Activated T-helper 17 cell treated with anti-CD3 and anti-CD28 coated beads, Interleukin-2, amount 50 U/mL, for 72 hours (primary cell): Measurements from ENCODE around the gene CARD10. TPM values are rescaled to one million over a fixed set of nuclear protein-coding genes. Genes with fewer than 3 reads are reported as not detected.
A peak's percentile ranks its signal among the peaks of the same experiment; 100 is the strongest.

Experiments used
- ATAC-seq: fragments of 150-1000 bp; cut with Tn5 transposase; replicated peaks from 2 replicates; pipeline ENCODE4 v1.10.0; 2021; ENCODE audit warnings: mild to moderate bottlenecking, moderate library complexity
- H3K27ac Mint-ChIP-seq: one replicate; pipeline ENCODE4 v1.8.0; 2022; ENCODE audit warnings: mixed read lengths
- H3K27me3 Mint-ChIP-seq: one replicate; pipeline ENCODE4 v1.8.0; 2022; ENCODE audit warnings: mixed read lengths
- H3K36me3 Mint-ChIP-seq: one replicate; pipeline ENCODE4 v1.8.0; 2022; ENCODE audit warnings: low read depth, mild to moderate bottlenecking, mixed read lengths
- H3K4me1 Mint-ChIP-seq: one replicate; pipeline ENCODE4 v1.8.0; 2022; ENCODE audit warnings: mixed read lengths
- H3K4me3 Mint-ChIP-seq: one replicate; pipeline ENCODE4 v1.8.0; 2022; ENCODE audit warnings: mild to moderate bottlenecking, mixed read lengths
- H3K9me3 Mint-ChIP-seq: one replicate; pipeline ENCODE4 v1.8.0; 2022; ENCODE audit warnings: mixed read lengths
- total RNA-seq, 2 donors: library from RNA; stranded (reverse); gene quantifications; one replicate each; pipeline ENCODE4 v1.2.3, GENCODE V29; 2022

CARD10 gene
- total RNA-seq, 2 donors from 2014 or later: 0.09 TPM; not detected in 1

DNA sequence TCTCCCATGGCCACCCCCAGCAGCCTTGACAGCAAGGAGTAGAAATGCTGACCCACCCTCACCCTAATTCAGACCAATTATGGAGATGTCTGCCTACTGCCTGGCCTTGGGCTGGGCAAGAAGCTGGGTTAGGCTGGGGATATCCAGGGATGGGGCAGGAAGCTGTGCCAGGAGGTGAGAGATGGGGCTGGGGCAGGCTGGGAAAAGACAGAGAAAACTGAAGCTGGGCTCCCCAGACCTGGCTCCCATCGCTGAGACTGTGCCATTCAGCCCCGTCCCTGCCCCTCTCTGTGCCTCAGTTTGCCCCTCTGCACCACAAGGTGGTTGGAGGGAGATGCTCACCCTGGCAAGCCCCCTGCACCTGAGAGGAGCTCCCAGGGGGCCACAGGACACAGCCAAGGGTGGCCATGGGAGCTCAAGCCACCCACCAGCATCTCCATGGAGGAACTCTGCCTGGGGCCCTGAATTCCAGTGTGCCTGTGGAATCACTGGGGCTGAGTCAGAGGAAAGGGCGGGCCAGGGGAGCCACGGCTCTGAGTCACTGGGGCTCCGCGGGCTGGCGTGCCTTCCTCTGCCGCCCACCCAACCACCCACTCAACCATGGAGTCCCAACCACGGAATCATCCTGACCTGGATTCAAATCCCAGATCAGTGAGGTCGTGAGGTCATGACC is 6.0 kb upstream of the CARD10 start:
- Mint-ChIP-seq H3K36me3 (no peaks in the 10 kb centered on the region), H3K4me3 (no peak overlapping the region), H3K4me1 (no peaks in the 10 kb centered on the region), H3K9me3 (no peaks in the 10 kb centered on the region), H3K27ac (no peak overlapping the region), H3K27me3 (peaks cover 29% of the 10 kb centered on the region)
- ATAC-seq: peak; percentile 70

DNA sequence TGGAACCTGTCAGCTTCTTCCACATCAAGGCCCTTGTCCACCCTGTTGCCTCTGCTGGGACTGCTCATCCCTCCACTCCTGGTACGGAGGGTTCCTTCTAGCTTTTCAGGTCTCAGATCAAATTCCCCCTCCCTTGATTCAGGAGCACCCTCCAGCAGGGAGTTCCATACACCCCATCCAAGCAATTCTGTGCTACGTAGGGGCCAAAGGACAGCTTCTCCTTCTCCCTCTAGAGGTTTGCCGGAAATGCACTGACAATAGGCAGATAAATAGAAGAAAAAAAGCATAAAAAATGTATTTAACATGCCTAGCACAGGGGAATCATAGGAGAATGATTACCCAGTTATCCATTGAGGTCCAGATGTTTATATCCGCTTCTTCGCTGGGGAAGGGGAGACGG is 3.3 kb upstream of the CARD10 start:
- Mint-ChIP-seq H3K4me1 (peaks cover 5% of the 10 kb centered on the region), H3K36me3 (peaks cover 6% of the 10 kb centered on the region), H3K4me3 (no peak overlapping the region), H3K9me3 (no peaks in the 10 kb centered on the region), H3K27ac (no peak overlapping the region), H3K27me3 (peaks cover 34% of the 10 kb centered on the region)
- ATAC-seq: no peak

DNA sequence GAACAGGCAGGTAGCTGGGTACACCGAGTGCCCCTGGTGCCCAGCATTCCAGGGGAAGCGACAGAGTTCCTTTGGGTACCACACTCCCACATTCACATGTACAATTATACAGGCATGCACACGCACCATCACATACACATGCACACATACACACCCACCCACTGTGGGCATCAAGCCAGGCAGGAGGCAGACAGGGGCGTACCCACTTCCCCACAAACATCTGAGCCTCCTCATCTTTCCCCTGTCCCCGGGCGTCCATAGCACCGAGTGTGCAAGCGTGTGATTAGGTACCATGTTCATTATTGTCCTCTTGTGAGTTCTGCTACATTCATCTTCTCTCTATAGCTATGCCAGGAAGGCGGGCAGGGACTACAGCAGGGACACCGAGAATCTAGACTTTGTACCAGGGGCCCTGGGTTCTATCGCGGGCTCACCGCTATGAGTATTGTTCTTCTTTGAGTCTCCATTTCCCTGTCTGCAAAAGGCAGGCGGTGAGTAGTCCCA is 2.1 kb upstream of the CARD10 start:
- Mint-ChIP-seq H3K9me3 (no peaks in the 10 kb centered on the region), H3K36me3 (peaks cover 6% of the 10 kb centered on the region), H3K4me3 (no peak overlapping the region), H3K27ac (no peak overlapping the region), H3K4me1 (peaks cover 5% of the 10 kb centered on the region), H3K27me3 (peaks cover 34% of the 10 kb centered on the region)
- ATAC-seq: no peak

DNA sequence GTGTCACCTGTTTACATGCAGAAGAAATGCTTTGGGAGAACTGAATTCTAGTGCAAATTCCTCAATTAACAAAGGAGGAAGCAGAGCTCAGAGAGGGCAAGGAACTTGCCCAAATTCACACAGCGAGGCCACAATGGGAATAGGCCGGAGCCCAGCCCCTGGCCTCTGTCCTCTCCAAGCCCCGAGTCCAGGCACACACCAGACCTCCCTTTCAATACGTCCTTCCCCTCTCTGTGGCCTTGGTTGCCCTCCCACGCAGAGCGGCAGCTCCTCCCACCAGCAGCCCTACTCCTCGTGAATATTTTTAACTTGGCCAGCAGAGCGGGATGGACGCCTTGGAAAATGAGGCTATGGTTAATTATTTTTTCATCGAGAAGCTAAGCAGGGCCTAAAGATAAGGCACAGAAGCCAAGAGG is 1.6 kb upstream of the CARD10 start:
- no peak for ATAC-seq
- H3K9me3 Mint-ChIP-seq: no peaks in the 10 kb centered on the region
- H3K4me1 Mint-ChIP-seq: peaks cover 5% of the 10 kb centered on the region
- H3K36me3 Mint-ChIP-seq: peaks cover 6% of the 10 kb centered on the region
- no peak overlapping the region for H3K4me3 Mint-ChIP-seq
- peaks cover 34% of the 10 kb centered on the region for H3K27me3 Mint-ChIP-seq
- no peak overlapping the region for H3K27ac Mint-ChIP-seq

DNA sequence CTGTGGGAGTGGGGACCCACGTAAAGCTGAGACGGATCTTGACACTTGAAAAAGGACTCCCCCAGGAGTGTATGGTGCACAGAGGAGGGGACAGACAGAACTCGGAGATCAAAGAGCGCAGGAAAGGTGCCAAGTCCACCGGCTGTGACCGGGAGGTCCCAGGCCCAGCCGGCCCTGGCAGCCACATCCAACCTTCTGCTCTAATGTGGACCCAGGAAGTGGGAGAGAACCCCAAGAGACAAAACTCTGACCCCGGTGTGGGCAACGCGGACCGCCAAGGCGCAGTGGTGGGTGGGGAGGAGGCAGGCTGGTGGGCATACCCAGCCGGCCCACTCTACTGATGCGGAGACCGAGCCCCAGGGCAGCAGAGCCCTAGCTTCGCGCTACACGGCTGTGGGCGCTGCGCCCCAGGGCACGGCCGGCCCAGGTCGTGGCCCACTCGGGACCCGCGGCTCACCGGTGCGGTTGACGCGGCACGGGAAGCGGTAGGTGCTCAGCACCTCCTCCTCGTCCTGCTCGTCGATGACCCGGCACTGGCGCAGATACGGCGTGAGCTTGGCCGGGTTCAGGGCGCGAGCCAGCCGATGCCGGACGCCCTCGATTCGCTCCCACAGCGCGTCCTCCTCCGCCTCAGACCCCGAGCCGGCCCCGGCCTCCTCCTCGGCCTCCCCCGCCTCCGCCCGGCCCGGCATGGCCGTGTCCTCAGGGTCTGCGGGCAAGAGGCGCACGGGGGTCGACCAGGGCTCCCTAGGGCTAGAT is 527 bp downstream of the CARD10 start:
- Mint-ChIP-seq H3K27me3 (peaks cover 31% of the 10 kb centered on the region), H3K9me3 (no peaks in the 10 kb centered on the region), H3K4me1 (peaks cover 5% of the 10 kb centered on the region), H3K27ac (peak overlapping the region; percentile 35), H3K4me3 (peak overlapping the region; percentile 76), H3K36me3 (peaks cover 6% of the 10 kb centered on the region)
- ATAC-seq: peak; percentile 46

DNA sequence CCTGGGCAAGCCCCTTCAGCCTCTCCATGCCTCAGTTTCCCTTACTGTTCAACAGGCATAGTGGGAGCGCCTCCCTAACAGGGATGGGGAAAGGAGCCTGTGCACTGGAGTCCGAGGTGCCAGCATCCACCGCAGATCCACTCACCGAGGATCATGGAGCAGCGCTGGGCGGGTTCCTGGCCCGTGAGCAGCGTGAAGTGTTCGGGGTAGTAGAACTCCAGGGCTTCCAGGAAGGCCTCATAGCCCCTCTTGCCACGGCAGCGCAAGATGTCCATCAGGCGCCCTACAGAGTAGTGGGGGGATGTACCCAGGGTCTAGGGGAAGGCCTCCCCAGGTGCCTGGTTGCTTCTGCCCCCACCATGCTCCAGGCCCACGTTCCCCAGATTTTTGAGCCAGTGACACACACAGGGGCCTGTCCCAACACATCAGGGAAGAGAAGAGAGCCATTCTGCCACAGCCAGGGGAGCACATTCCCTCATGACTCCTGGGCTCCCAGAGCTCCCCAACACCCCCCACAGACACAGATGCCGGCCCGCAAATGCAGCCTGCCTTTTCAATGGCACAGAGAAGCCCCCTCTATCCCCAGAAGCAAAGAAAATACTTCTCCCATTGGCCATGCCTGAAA is 1.3 kb downstream of the CARD10 start:
- peak overlapping the region; percentile 76 for H3K4me3 Mint-ChIP-seq
- ATAC-seq: no peak
- peaks cover 6% of the 10 kb centered on the region for H3K36me3 Mint-ChIP-seq
- peaks cover 5% of the 10 kb centered on the region for H3K4me1 Mint-ChIP-seq
- no peaks in the 10 kb centered on the region for H3K9me3 Mint-ChIP-seq
- peaks cover 27% of the 10 kb centered on the region for H3K27me3 Mint-ChIP-seq
- peak overlapping the region; percentile 35 for H3K27ac Mint-ChIP-seq

DNA sequence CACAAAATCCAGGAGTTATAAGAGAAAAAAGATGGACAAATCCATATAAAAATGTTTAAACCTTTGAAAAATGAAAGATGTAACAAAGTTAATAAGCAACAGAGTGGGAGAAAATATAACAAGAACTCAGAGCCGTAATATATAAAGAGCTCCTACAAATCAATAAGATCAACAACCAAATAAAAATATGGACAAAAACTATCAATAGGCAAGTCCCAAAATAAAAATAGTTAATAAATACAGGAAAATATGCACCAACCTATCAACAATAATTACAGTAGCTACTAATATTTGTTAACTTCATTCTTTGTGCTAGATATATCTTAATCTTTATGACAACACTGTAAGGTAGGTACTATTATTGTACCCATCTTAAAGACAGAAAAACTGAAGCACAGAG is 2.8 kb downstream of the CARD10 start:
- no peaks in the 10 kb centered on the region for H3K9me3 Mint-ChIP-seq
- H3K4me3 Mint-ChIP-seq: no peak overlapping the region
- peaks cover 5% of the 10 kb centered on the region for H3K4me1 Mint-ChIP-seq
- no peak overlapping the region for H3K27ac Mint-ChIP-seq
- H3K36me3 Mint-ChIP-seq: peaks cover 6% of the 10 kb centered on the region
- no peak for ATAC-seq
- peaks cover 14% of the 10 kb centered on the region for H3K27me3 Mint-ChIP-seq

DNA sequence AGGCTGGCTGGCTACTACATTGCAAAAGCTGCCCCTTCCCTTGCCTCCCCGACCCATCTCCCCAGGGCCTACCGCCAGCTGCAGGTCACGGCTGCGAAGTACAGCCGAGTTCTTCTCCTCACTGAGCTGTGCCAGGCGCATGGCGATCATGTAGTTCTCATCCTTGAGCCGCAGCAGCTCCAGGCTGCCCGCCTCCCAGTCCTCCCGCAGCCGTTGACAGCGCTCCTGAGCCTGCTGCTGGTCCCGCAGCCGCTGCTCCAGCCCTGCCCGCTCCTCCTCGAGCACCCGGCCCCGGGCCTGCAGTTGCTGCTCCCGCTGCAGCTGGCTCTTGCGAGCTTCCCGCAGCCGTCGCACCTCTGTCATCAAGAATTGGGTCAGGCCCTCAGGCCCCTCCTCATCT is 3.3 kb downstream of the CARD10 start:
- Mint-ChIP-seq H3K27ac (no peak overlapping the region), H3K4me1 (peaks cover 5% of the 10 kb centered on the region), H3K9me3 (no peaks in the 10 kb centered on the region), H3K27me3 (peaks cover 9% of the 10 kb centered on the region), H3K4me3 (no peak overlapping the region), H3K36me3 (peaks cover 6% of the 10 kb centered on the region)
- no peak for ATAC-seq

DNA sequence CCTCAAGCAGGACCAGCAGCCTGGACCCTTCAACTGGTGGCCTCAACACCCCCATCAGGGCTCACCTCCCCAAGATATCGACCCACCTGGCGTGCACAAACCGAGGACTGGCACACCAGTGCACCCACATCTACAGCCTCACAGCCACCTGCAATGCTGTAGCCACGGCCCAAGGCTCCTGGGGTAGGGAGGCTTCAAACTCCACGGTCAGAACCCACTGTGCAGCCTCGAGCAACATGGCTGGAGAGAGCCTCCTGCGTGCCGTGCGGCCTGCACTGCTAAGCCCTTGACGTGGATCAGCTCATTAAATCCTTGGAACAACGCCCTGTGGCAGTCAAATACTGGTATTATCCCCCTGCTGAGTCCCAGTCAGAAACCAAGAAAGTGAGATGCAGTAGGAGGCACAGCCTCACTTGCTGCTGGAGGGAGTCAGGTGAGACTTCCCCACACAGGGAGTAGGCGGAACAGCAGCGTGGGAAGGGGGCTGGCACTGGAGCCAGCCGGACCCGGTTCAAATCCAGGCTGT is 4.6 kb downstream of the CARD10 start:
- Mint-ChIP-seq H3K4me1 (peaks cover 5% of the 10 kb centered on the region), H3K36me3 (peaks cover 6% of the 10 kb centered on the region), H3K27ac (no peak overlapping the region), H3K27me3 (peaks cover 5% of the 10 kb centered on the region), H3K4me3 (no peak overlapping the region), H3K9me3 (no peaks in the 10 kb centered on the region)
- no peak for ATAC-seq

DNA sequence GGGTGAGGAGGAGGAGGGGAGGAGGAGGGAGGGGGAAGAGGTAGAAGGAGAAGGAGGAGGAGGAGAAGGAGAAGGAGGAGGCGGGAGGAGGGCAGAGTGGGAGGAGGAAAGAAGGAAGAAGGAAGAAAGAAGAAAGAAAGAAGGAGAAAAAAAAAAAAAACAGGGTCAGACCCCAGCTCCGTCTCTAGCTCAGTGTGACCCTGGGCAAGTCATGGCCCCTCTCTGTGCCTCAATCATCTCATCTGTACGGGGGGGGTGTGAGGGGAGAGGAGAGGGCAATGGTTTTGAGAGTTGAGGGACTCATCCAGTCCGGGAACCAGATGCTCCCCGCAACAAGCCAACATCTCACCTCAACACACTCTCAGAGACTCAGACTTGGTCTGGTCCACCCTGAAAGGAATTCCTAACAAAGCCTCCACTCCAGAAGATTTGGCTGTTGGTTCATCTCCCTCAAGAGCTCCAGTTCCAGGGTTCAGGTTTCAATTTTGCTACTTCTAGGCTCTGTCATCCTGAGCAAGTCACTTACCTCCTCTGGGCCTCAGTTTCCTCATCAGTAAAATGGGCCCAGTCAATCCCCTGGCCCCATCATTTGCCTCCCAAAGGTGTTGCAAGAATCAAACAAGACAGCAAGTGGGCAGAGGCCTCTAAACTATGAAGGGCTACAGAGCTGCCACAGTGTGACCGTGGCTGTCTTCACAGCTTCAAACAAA is 7.7 kb downstream of the CARD10 start:
- Mint-ChIP-seq H3K36me3 (no peaks in the 10 kb centered on the region), H3K9me3 (no peaks in the 10 kb centered on the region), H3K27ac (peak overlapping the region; percentile 22), H3K27me3 (no peaks in the 10 kb centered on the region), H3K4me1 (no peaks in the 10 kb centered on the region), H3K4me3 (no peak overlapping the region)
- ATAC-seq: no peak

DNA sequence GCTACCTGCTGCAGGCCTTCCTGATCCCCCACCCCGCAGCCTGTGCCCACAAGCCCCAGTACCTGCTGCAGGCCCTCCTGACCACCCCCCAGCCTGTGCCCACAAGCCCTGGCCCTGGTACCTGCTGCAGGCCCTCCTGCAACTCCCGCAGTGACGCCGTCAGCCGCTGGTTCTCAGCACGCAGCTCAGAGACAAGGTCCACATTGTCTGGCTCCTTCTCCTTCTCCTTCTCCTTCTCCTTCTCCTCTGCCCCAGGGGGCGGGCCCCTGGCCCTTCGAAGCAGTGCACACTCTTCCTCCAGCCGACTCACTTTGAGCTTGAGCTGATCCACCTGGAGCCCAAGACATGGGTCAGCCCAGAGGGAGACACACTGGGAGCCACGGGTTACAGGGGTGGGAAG is 9.1 kb downstream of the CARD10 start:
- no peak for ATAC-seq
- H3K36me3 Mint-ChIP-seq: no peaks in the 10 kb centered on the region
- no peaks in the 10 kb centered on the region for H3K4me1 Mint-ChIP-seq
- H3K9me3 Mint-ChIP-seq: no peaks in the 10 kb centered on the region
- H3K4me3 Mint-ChIP-seq: no peak overlapping the region
- no peaks in the 10 kb centered on the region for H3K27me3 Mint-ChIP-seq
- H3K27ac Mint-ChIP-seq: no peak overlapping the region

DNA sequence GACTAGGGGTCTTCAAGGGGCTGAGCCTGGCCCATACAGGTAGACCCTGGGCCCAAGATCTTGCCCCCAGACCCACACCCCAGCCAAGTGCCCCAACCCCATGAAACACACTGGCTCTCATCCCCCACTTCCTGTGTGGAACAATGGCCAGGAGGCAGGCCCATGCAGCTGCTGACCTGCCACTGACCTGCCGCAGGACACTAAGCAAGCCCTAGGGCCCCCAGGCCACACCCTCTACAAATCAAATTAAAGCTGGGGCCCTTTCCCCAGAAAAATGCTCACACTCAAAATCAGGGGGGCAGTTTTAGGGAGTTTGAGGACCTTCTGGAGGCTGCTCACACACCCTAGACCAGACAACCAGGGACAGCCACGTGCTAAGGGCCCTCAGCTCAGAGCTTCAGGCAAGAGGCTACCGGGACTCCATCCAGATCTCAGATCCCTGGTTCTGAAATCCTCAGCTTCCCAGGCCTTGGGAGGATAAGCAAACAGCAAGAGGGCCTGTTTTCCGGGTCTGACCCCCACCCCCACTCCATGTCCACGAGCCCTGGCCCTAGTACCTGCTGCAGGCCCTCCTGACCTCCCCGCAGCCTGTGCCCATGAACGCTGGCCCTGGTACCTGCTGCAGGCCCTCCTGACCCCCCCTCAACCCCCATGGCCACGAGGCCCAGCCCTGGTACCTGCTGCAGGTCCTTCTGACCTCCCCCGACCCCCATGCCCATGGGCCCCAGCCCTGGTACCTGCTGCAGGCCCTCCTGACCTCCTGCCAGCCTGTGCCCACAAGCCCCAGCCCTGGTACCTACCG is 10.0 kb downstream of the CARD10 start:
- Mint-ChIP-seq H3K27me3 (no peaks in the 10 kb centered on the region), H3K27ac (no peak overlapping the region)

DNA sequence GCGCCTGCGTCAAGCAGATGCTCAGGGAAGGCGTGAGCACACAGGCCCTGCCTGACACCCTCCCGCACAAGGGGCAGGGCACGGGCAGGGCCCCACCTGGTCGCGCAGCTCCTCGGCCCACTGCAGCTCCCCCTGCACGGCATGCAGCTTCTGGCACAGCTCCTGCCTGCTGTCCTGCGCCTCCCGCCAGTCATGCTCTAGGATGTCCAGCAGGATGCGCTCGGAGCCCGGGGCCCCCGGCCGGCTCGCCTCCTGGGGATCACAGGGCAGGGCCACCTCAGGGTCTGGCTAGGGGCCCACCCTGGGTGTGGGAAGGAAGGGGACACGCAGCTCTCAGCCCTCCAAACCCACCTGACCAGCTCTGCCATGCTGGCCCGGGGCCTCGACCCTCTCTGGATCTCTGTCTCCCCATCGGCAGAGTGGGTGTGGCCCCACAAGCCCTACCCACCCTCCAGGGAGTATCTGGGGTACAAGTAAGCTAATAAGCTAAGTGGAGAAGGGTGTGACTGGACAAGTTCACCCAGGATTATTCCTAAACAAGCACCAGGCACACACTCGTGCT is 10.7 kb downstream of the CARD10 start:
- H3K9me3 Mint-ChIP-seq: no peaks in the 10 kb centered on the region
- H3K36me3 Mint-ChIP-seq: no peaks in the 10 kb centered on the region
- ATAC-seq: no peak
- no peak overlapping the region for H3K4me3 Mint-ChIP-seq
- H3K4me1 Mint-ChIP-seq: no peaks in the 10 kb centered on the region
- no peaks in the 10 kb centered on the region for H3K27me3 Mint-ChIP-seq
- no peak overlapping the region for H3K27ac Mint-ChIP-seq

More for the DNA sequence above, 10.0 kb downstream of the CARD10 start:
- H3K36me3 Mint-ChIP-seq: no peaks in the 10 kb centered on the region
- no peaks in the 10 kb centered on the region for H3K4me1 Mint-ChIP-seq
- no peak overlapping the region for H3K4me3 Mint-ChIP-seq
- H3K9me3 Mint-ChIP-seq: no peaks in the 10 kb centered on the region
- no peak for ATAC-seq
